ENCODE measurements around the gene ZNF787. TPM values are rescaled to one million over a fixed set of nuclear protein-coding genes. Genes with fewer than 3 reads are reported as not detected.

The ZNF787 gene
- total and polyA plus RNA-seq, 2 of the 13 experiments (the other 11 are each of a cell fraction or from before 2014, with no cell fraction given): 15.1 to 42.8 TPM

DNA sequence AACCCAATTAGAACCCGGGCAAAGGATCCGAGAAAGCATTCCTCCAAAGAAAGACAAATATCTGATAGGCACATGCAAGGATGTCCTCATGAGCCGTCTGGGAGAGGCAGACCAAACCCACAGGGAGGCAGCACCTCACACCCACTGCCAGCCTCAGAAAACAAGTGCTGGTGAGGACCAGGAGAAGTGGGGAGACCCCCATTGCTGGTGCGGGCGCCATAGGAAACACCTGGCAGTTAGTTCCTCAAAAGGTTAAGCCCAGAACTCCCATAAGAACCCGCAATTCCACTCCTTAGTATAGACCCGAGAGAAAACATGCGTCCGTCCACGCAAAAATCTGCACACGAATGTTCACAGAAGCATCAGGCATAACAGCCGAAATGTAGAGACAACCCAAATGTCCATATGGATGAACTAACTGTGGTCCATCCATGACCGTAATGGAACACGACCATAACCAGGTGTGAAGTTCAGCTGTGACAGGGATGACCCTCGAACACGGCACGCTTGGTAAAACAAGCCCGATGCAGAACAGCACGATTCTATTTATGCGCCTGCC lies 7.9 kb downstream of the ZNF787 start (continued):
- TF ChIP-seq DDIT3 (CRISPR knock-in tag; IDR thresholded peaks at IDR 0.05): no peak
- no peak for TF ChIP-seq SUZ12 (IDR thresholded peaks at IDR 0.05; ENCODE audit: low read depth, low read length)
- TF ChIP-seq ZNF773 (CRISPR knock-in tag; IDR thresholded peaks at IDR 0.05; ENCODE audit: borderline replicate concordance): no peak
- 0 out of 4 replicates have a peak, but pooled peaks of 1 of the 2 experiments have one; percentile 10 for TF ChIP-seq POLR2A (IDR thresholded peaks at IDR 0.05; ENCODE audit: insufficient read depth in 1 of 2, low read depth in 2 of 2, low read length in 2 of 2)
- TF ChIP-seq, protein P1, sequence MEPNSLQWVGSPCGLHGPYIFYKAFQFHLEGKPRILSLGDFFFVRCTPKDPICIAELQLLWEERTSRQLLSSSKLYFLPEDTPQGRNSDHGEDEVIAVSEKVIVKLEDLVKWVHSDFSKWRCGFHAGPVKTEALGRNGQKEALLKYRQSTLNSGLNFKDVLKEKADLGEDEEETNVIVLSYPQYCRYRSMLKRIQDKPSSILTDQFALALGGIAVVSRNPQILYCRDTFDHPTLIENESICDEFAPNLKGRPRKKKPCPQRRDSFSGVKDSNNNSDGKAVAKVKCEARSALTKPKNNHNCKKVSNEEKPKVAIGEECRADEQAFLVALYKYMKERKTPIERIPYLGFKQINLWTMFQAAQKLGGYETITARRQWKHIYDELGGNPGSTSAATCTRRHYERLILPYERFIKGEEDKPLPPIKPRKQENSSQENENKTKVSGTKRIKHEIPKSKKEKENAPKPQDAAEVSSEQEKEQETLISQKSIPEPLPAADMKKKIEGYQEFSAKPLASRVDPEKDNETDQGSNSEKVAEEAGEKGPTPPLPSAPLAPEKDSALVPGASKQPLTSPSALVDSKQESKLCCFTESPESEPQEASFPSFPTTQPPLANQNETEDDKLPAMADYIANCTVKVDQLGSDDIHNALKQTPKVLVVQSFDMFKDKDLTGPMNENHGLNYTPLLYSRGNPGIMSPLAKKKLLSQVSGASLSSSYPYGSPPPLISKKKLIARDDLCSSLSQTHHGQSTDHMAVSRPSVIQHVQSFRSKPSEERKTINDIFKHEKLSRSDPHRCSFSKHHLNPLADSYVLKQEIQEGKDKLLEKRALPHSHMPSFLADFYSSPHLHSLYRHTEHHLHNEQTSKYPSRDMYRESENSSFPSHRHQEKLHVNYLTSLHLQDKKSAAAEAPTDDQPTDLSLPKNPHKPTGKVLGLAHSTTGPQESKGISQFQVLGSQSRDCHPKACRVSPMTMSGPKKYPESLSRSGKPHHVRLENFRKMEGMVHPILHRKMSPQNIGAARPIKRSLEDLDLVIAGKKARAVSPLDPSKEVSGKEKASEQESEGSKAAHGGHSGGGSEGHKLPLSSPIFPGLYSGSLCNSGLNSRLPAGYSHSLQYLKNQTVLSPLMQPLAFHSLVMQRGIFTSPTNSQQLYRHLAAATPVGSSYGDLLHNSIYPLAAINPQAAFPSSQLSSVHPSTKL (CRISPR knock-in tag; IDR thresholded peaks at IDR 0.05): no peak

- no TSS peak for BruUV-seq (replicated peaks)
- Histone ChIP-seq H3K9ac (ENCODE audit: insufficient read depth, low read depth, low read length) (no peak overlapping the region), H3K27me3 (ENCODE audit: control insufficient read depth in 1 of 2, insufficient read depth in 2 of 2, low read length in 2 of 2) (no peaks in the 10 kb centered on the region), H3K4me3 (replicated peaks in 1 of 3; ENCODE audit: insufficient read depth in 1 of 3, low read depth in 2 of 3, low read length in 3 of 3) (0 out of 6 replicates have a peak overlapping the region, but pooled peaks of 1 of the 3 experiments have one; percentile 57), H3K9me3 (ENCODE audit: low read length) (no peaks in the 10 kb centered on the region), H3K36me3 (replicated peaks in 1 of 2; ENCODE audit: control insufficient read depth in 1 of 2, insufficient read depth in 2 of 2, low read length in 2 of 2) (peaks cover 7% of the 10 kb centered on the region in 2 experiments; a peak in 4 of 5 replicates), H3K4me2 (ENCODE audit: low read depth, low read length) (peak overlapping the region; percentile 73; the same call in 1 of the 2 replicates), H4K20me1 (ENCODE audit: insufficient read depth, low read length) (peaks cover 88% of the 10 kb centered on the region), H3K79me2 (ENCODE audit: insufficient read depth, low read length) (peaks cover 89% of the 10 kb centered on the region), H3K4me1 (ENCODE audit: insufficient read depth, low read length) (peaks cover 86% of the 10 kb centered on the region), H2AFZ (ENCODE audit: low read length) (no peak overlapping the region), H3K27ac (ENCODE audit: extremely low read length, insufficient read depth, low read length) (peak overlapping the region; percentile 83)
- POLR2A ChIA-PET: interaction anchor here (2.2 to 3.7 kb wide), 4 partner anchors 8 to 30 kb away, joined by 15 to 58 read pairs (median 36); partner anchors contain the start of genes ZNF444 and ZNF787
- intact Hi-C loops (cut with micrococcal nuclease; ENCODE audit: unreplicated experiment): loop anchor here (5.0 kb wide), 1 partner anchor 775 kb away; the partner anchor contains the start of gene KMT5C
- CTCF ChIA-PET (ENCODE audit: low intra/inter-chr PET ratio, low total read pairs): no interaction called here
- no peak for FAIRE-seq
- no peak for DNase-seq (ENCODE audit: low spot score)
- TF ChIP-seq ZNF770 (CRISPR knock-in tag; IDR thresholded peaks at IDR 0.05) (peak; percentile 42; the same call in 1 of the 2 replicates), ZBTB34 (CRISPR knock-in tag; IDR thresholded peaks at IDR 0.05) (no peak)
- no peak for ATAC-seq
- WGBS (ENCODE audit: low lambda C conversion rate): 92% methylated on average over 5 of the region's 10 CpGs
- in situ Hi-C loops (cut with HindIII; ENCODE audit: extremely low pct_ligation_motif_present, low pct_unique_long_range_greater_than_20kb): no loop called here
Measured at GRCh38 chr19:56112313-56112709, 8.8 kb downstream of the ZNF787 start.

All from HepG2 (cell line).